ENCODE results near the gene ARMH3. TPM values are rescaled to one million over a fixed set of nuclear protein-coding genes. Genes with fewer than 3 reads are reported as not detected.

ARMH3 gene
- total RNA-seq, 2 experiments from 2014 or later: 7.9 to 24.3 TPM

GRCh38 chr10:101874252-101874651 lies 181.7 kb downstream of the ARMH3 start:
- no TSS peak for BruUV-seq (replicated peaks)
- Histone ChIP-seq H2AFZ (ENCODE audit: low read length) (no peak overlapping the region), H3K79me2 (ENCODE audit: insufficient read depth, low read depth, low read length) (no peaks in the 10 kb centered on the region), H3K27ac (ENCODE audit: low read depth, low read length, poor library complexity, severe bottlenecking) (no peak overlapping the region), H3K4me2 (ENCODE audit: low read length) (no peak overlapping the region), H3K4me1 (ENCODE audit: insufficient read depth, low read length, poor library complexity, severe bottlenecking) (no peaks in the 10 kb centered on the region), H4K20me1 (ENCODE audit: insufficient read depth, low read length) (no peaks in the 10 kb centered on the region), H3K36me3 (ENCODE audit: insufficient read depth, low read length) (no peaks in the 10 kb centered on the region), H3K4me3 (ENCODE audit: low read depth, low read length, poor library complexity, severe bottlenecking) (no peak overlapping the region), H3K9me3 (ENCODE audit: low read length) (no peaks in the 10 kb centered on the region), H3K9me2 (ENCODE audit: insufficient read depth, low read length) (no peaks in the 10 kb centered on the region)
- intact Hi-C loops (cut with micrococcal nuclease; ENCODE audit: unreplicated experiment): no loop called here
- DNase-seq (ENCODE audit: low spot score): no peak
- TF ChIP-seq, protein P1, sequence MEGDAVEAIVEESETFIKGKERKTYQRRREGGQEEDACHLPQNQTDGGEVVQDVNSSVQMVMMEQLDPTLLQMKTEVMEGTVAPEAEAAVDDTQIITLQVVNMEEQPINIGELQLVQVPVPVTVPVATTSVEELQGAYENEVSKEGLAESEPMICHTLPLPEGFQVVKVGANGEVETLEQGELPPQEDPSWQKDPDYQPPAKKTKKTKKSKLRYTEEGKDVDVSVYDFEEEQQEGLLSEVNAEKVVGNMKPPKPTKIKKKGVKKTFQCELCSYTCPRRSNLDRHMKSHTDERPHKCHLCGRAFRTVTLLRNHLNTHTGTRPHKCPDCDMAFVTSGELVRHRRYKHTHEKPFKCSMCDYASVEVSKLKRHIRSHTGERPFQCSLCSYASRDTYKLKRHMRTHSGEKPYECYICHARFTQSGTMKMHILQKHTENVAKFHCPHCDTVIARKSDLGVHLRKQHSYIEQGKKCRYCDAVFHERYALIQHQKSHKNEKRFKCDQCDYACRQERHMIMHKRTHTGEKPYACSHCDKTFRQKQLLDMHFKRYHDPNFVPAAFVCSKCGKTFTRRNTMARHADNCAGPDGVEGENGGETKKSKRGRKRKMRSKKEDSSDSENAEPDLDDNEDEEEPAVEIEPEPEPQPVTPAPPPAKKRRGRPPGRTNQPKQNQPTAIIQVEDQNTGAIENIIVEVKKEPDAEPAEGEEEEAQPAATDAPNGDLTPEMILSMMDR (conservative IDR thresholded peaks at IDR 0.05; ENCODE audit: low read length): no peak
- no peak for TF ChIP-seq EZH2phosphoT487 (IDR thresholded peaks at IDR 0.05; ENCODE audit: borderline replicate concordance, low read depth, low read length)
- CTCF ChIA-PET (ENCODE audit: unreplicated experiment): no interaction called here
- POLR2A ChIA-PET: interaction anchor here (0.6 kb wide), 2 partner anchors 11 to 485 kb away, joined by 5 to 8 read pairs; no protein-coding TSS in a partner anchor

- 0 out of 2 replicates have a peak, but pooled peaks cover 5% of the 10 kb centered on the region for H3K9me3 ChIP-seq (ENCODE audit: low read length)
- TF ChIP-seq EZH2phosphoT487 (IDR thresholded peaks at IDR 0.05; ENCODE audit: borderline replicate concordance, low read depth, low read length): no peak
- TF ChIP-seq, protein P1 (conservative IDR thresholded peaks at IDR 0.05; ENCODE audit: low read length): no peak
- no peak for DNase-seq (ENCODE audit: low spot score)
- intact Hi-C loops (cut with micrococcal nuclease; ENCODE audit: unreplicated experiment): no loop called here
- no peaks in the 10 kb centered on the region for H3K4me1 ChIP-seq (ENCODE audit: insufficient read depth, low read length, poor library complexity, severe bottlenecking)
- H3K4me3 ChIP-seq (ENCODE audit: low read depth, low read length, poor library complexity, severe bottlenecking): no peak overlapping the region
- H3K27ac ChIP-seq (ENCODE audit: low read depth, low read length, poor library complexity, severe bottlenecking): no peak overlapping the region
- H3K36me3 ChIP-seq (ENCODE audit: insufficient read depth, low read length): no peaks in the 10 kb centered on the region
- no peaks in the 10 kb centered on the region for H4K20me1 ChIP-seq (ENCODE audit: insufficient read depth, low read length)
- H3K9me2 ChIP-seq (ENCODE audit: insufficient read depth, low read length): no peaks in the 10 kb centered on the region
- no TSS peak for BruUV-seq (replicated peaks)
- H3K4me2 ChIP-seq (ENCODE audit: low read length): no peak overlapping the region
- ChIA-PET POLR2A (no interaction called here), CTCF (ENCODE audit: unreplicated experiment) (no interaction called here)
- H2AFZ ChIP-seq (ENCODE audit: low read length): no peak overlapping the region
- H3K79me2 ChIP-seq (ENCODE audit: insufficient read depth, low read depth, low read length): no peaks in the 10 kb centered on the region
Measured at GRCh38 chr10:101867931-101868330, 188.0 kb downstream of the ARMH3 start.

DNA sequence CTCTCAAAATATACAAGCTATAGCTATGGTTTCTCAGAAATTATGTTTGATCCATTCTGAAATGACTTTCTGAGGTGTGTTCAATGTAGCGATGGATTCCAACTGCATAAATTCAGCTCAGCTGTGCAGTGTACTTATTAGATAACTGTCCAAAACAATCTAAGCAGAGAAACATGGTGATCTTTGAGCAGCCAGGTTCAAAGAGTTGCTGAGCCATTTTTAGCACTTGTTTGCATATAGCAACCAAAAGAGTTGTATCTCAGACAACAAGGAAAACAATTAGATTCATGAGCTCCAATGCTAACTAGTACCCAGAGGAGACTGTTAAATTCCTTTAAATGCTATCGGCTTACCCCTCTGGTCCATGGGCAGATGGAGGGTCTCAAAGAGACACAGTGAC lies 196.4 kb downstream of the ARMH3 start:
- no peak overlapping the region for H3K4me2 ChIP-seq (ENCODE audit: low read length)
- H3K27ac ChIP-seq (ENCODE audit: low read depth, low read length, poor library complexity, severe bottlenecking): no peak overlapping the region
- ChIA-PET POLR2A (interaction anchor here (0.6 kb wide), 1 partner anchor 361 kb away, joined by 3 read pairs; no protein-coding TSS in a partner anchor), CTCF (ENCODE audit: unreplicated experiment) (no interaction called here)
- no peak overlapping the region for H3K4me3 ChIP-seq (ENCODE audit: low read depth, low read length, poor library complexity, severe bottlenecking)
- H2AFZ ChIP-seq (ENCODE audit: low read length): no peak overlapping the region
- TF ChIP-seq, protein P1 (conservative IDR thresholded peaks at IDR 0.05; ENCODE audit: low read length): no peak
- no peak for TF ChIP-seq EZH2phosphoT487 (IDR thresholded peaks at IDR 0.05; ENCODE audit: borderline replicate concordance, low read depth, low read length)
- no peaks in the 10 kb centered on the region for H3K79me2 ChIP-seq (ENCODE audit: insufficient read depth, low read depth, low read length)
- DNase-seq (ENCODE audit: low spot score): no peak
- H3K9me3 ChIP-seq (ENCODE audit: low read length): peaks cover 7% of the 10 kb centered on the region; the same call in 1 of the 2 replicates
- H3K4me1 ChIP-seq (ENCODE audit: insufficient read depth, low read length, poor library complexity, severe bottlenecking): peaks cover 9% of the 10 kb centered on the region
- H3K36me3 ChIP-seq (ENCODE audit: insufficient read depth, low read length): 0 out of 2 replicates have a peak, but pooled peaks cover 14% of the 10 kb centered on the region
- no peaks in the 10 kb centered on the region for H4K20me1 ChIP-seq (ENCODE audit: insufficient read depth, low read length)
- no peaks in the 10 kb centered on the region for H3K9me2 ChIP-seq (ENCODE audit: insufficient read depth, low read length)
- intact Hi-C loops (cut with micrococcal nuclease; ENCODE audit: unreplicated experiment): no loop called here
- BruUV-seq (replicated peaks): no TSS peak
